Panc1 (cell line): ENCODE measurements around the gene LRP2. TPM values are rescaled to one million over a fixed set of nuclear protein-coding genes. Genes with fewer than 3 reads are reported as not detected.

Source experiments
- ATAC-seq: fragments of 200-7000 bp; cut with Tn5 transposase; 2 replicates; pipeline ENCODE4 v1.9.1; 2020; ENCODE audit warnings: mild to moderate bottlenecking, moderate library complexity
- BruUV-seq: library from RNA; stranded (reverse); fragments of 400-500 nt; replicated peaks from 2 replicates; lab custom pipeline; 2021; lab: Mats Ljungman, UMichigan
- CTCF ChIA-PET: fragments of 300-600 bp; sonication (Branson Sonifier 250); formaldehyde crosslinking; loops from one replicate; lab custom pipeline; 2022; ENCODE audit warnings: antibody characterized with exemption; lab: Charles Lee
- POLR2A ChIA-PET: fragments of 300-600 bp; sonication (Branson Sonifier 250); formaldehyde crosslinking; loops from one replicate; lab custom pipeline; 2022; ENCODE audit warnings: antibody characterized with exemption; lab: Charles Lee
- DNase-seq: peaks from one replicate; pipeline ENCODE4 v3.0.0-alpha.2; 2010; ENCODE audit warnings: low read depth, low spot score
- H3K27ac ChIP-seq: 2 replicates; pipeline ENCODE4 v1.5.1; 2011; ENCODE audit warnings: mild to moderate bottlenecking, low read length, inconsistent platforms
- H3K27me3 ChIP-seq: fragments of 200-500 bp; sonication (Bioruptor generic); 2 replicates; pipeline ENCODE4 v1.6.0; 2014; ENCODE audit warnings: low read length, inconsistent platforms; ENCODE audit not compliant: control insufficient read depth, insufficient read depth
- H3K36me3 ChIP-seq: fragments of 200-500 bp; sonication (Bioruptor generic); 2 replicates; pipeline ENCODE4 v1.5.1; 2014; ENCODE audit warnings: inconsistent platforms, mild to moderate bottlenecking, low read length, moderate library complexity; ENCODE audit not compliant: control insufficient read depth, insufficient read depth
- H3K4me1 ChIP-seq: 2 replicates; pipeline ENCODE4 v1.5.1; 2011; ENCODE audit warnings: inconsistent platforms, mild to moderate bottlenecking, low read length, moderate library complexity; ENCODE audit not compliant: control insufficient read depth, insufficient read depth
- H3K4me3 ChIP-seq, 2 experiments: 2 replicates each; pipeline ENCODE4 v1.5.1; 2011 to 2012; ENCODE audit warnings: low read depth in 2 of 2, low read length in 2 of 2, mild to moderate bottlenecking in 2 of 2, inconsistent platforms in 1 of 2, moderate library complexity in 1 of 2
- H3K9me3 ChIP-seq: fragments of 200-500 bp; sonication (Bioruptor generic); 2 replicates; pipeline ENCODE4 v1.5.1; 2014; ENCODE audit warnings: low read depth, mild to moderate bottlenecking, inconsistent platforms, low read length, moderate library complexity; ENCODE audit not compliant: control insufficient read depth, insufficient read depth
- CTCF ChIP-seq: fragments of 450-650 bp; IDR thresholded peaks from 2 replicates; pipeline ENCODE4 v1.5.1; 2017; ENCODE audit warnings: mild to moderate bottlenecking
- POLR2AphosphoS5 ChIP-seq: IDR thresholded peaks from 2 replicates; pipeline ENCODE4 v1.6.1; 2012; ENCODE audit warnings: mild to moderate bottlenecking, low read depth, low read length, moderate library complexity
- REST ChIP-seq, 2 experiments: IDR thresholded peaks; 2 replicates each; pipeline ENCODE4 v1.6.1; 2011 to 2012; ENCODE audit warnings: low read depth in 2 of 2, control low read depth in 1 of 2, low read length in 1 of 2, mild to moderate bottlenecking in 1 of 2, moderate library complexity in 1 of 2; ENCODE audit not compliant: insufficient read depth in 1 of 2
- SIN3A ChIP-seq: IDR thresholded peaks from 2 replicates; pipeline ENCODE4 v1.6.1; 2012; ENCODE audit warnings: low read depth, mild to moderate bottlenecking, low read length, moderate library complexity, borderline replicate concordance; ENCODE audit not compliant: insufficient read depth
- TCF7L2 ChIP-seq: IDR thresholded peaks from 2 replicates; pipeline ENCODE4 v1.6.1; 2011; ENCODE audit warnings: mild to moderate bottlenecking, low read depth, low read length, inconsistent platforms
- in situ Hi-C: cut with HindIII; loops from 2 replicates; pipeline ENCODE4 v1.10.0; 2016; ENCODE audit warnings: low sequenced_read_pairs, low pct_unique_long_range_greater_than_20kb
- intact Hi-C: fragments of 100-400 bp; cut with micrococcal nuclease; formaldehyde crosslinking; loops from one replicate; pipeline ENCODE4 v1.10.0; 2022; ENCODE audit not compliant: unreplicated experiment
- total RNA-seq: library from RNA; stranded (reverse); gene quantifications from one replicate; pipeline ENCODE4 v1.2.1, GENCODE V29; 2021; ENCODE audit not compliant: unreplicated experiment

Gene LRP2
- total RNA-seq, 1 experiment from 2014 or later: 0.10 TPM

- Histone ChIP-seq H3K27me3 (peaks cover 12% of the 10 kb centered on the region), H3K9me3 (no peaks in the 10 kb centered on the region), H3K4me1 (no peaks in the 10 kb centered on the region), H3K36me3 (no peaks in the 10 kb centered on the region), H3K27ac (no peak overlapping the region), H3K4me3 (no peak overlapping the region)
- ChIA-PET CTCF (no interaction called here), POLR2A (no interaction called here)
- in situ Hi-C loops (no loop called here), intact Hi-C loops (no loop called here)
- TF ChIP-seq SIN3A: no peak
- TF ChIP-seq POLR2AphosphoS5: no peak
- TF ChIP-seq REST (IDR thresholded peaks at IDR 0.05; ENCODE audit: insufficient read depth in 1 of 2, low read depth in 2 of 2, low read length in 1 of 2): no peak
- TF ChIP-seq CTCF: no peak
- no peak for ATAC-seq
- no TSS peak for BruUV-seq
- no peak for DNase-seq
Observed at GRCh38 chr2:169173876-169174275, 188.5 kb downstream of the LRP2 start.

- POLR2A ChIA-PET: interaction anchor here (0.5 kb wide), 1 partner anchor 684 kb away, joined by 5 read pairs; no protein-coding TSS in a partner anchor
- intact Hi-C loops: no loop called here
- TF ChIP-seq SIN3A (no peak), POLR2AphosphoS5 (no peak), TCF7L2 (no peak), REST (IDR thresholded peaks at IDR 0.05; ENCODE audit: insufficient read depth in 1 of 2, low read depth in 2 of 2, low read length in 1 of 2) (no peak)
- no peak overlapping the region for H3K4me3 ChIP-seq
- no peaks in the 10 kb centered on the region for H3K4me1 ChIP-seq
- ATAC-seq (no peak), DNase-seq (no peak)
- in situ Hi-C loops: no loop called here
- H3K27ac ChIP-seq: no peak overlapping the region
- no peaks in the 10 kb centered on the region for H3K36me3 ChIP-seq
- peaks cover 10% of the 10 kb centered on the region for H3K27me3 ChIP-seq
- BruUV-seq: no TSS peak
- H3K9me3 ChIP-seq: no peaks in the 10 kb centered on the region
- CTCF ChIA-PET: no interaction called here
Observed at GRCh38 chr2:169172914-169173313, 189.4 kb downstream of the LRP2 start.
